HEK293T (cell line): ENCODE results near the gene ANO4.

Experiments
- BHLHE40 ChIP-seq: fragments of 450-650 bp; IDR thresholded peaks from 2 replicates; pipeline ENCODE4 v1.6.1; 2016; ENCODE audit warnings: mild to moderate bottlenecking, moderate library complexity, borderline replicate concordance
- ELF4 ChIP-seq: fragments of 450-650 bp; IDR thresholded peaks from 2 replicates; pipeline ENCODE4 v1.6.1; 2017; ENCODE audit warnings: antibody characterized with exemption
- FOXM1 ChIP-seq: fragments of 450-650 bp; IDR thresholded peaks from 2 replicates; pipeline ENCODE4 v1.6.1; 2017; ENCODE audit warnings: mild to moderate bottlenecking, borderline replicate concordance
- LEF1 ChIP-seq: fragments of 450-650 bp; IDR thresholded peaks from 2 replicates; pipeline ENCODE4 v1.6.1; 2017; ENCODE audit warnings: mild to moderate bottlenecking, borderline replicate concordance
- NFRKB ChIP-seq: fragments of 450-650 bp; IDR thresholded peaks from 2 replicates; pipeline ENCODE4 v1.6.1; 2016; ENCODE audit warnings: mild to moderate bottlenecking, moderate library complexity
- SP1 ChIP-seq: fragments of 450-650 bp; IDR thresholded peaks from 2 replicates; pipeline ENCODE4 v1.6.1; 2017
- SUZ12 ChIP-seq: fragments of 450-650 bp; IDR thresholded peaks from 2 replicates; pipeline ENCODE4 v1.6.1; 2016; ENCODE audit warnings: mild to moderate bottlenecking

DNA sequence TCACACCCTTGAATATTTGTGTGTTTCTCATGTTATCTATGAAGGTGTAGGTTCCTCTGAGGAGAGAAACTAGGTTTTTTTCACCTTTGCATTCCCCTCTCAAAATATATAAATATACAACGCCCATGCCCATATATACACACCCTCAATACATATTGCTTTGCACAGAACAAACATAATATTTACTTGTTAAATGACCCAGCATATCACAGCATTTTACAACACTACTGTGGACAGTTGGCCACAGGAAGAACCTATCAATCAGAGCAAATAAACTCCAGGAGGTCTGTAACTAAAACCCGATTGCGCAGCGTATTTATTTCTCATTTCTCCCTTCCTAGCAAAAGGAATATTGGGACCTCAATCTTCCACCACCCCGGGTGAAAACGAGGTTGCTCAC is 219.4 kb downstream of the ANO4 start:
- TF ChIP-seq NFRKB (no peak), ELF4 (no peak), BHLHE40 (no peak), SUZ12 (no peak), LEF1 (no peak), FOXM1 (no peak), SP1 (no peak)
